Skeletal muscle cell (primary cell): ENCODE results near the gene TMEM184B.

ENCODE experiments used
- DNase-seq: peaks from one replicate; pipeline ENCODE4 v3.0.0-alpha.2; 2010; ENCODE audit warnings: low read depth
- H3K4me3 ChIP-seq: 2 replicates; pipeline ENCODE4 v1.5.1; 2011; ENCODE audit warnings: low read depth, mild to moderate bottlenecking, control low read depth, low read length, moderate library complexity

The TMEM184B gene

GRCh38 chr22:38172832-38173640, 99.8 kb downstream of the TMEM184B start:
- H3K4me3 ChIP-seq, result no peak overlapping the region
- no peak for DNase-seq

GRCh38 chr22:38171927-38172831, 100.6 kb downstream of the TMEM184B start:
- DNase-seq, result no peak
- H3K4me3 ChIP-seq, result no peak overlapping the region

GRCh38 chr22:38170469-38170868, 102.3 kb downstream of the TMEM184B start:
- no peak overlapping the region for H3K4me3 ChIP-seq
- DNase-seq, result no peak
